ENCODE measurements around the gene AGAP1.

Gene AGAP1

GRCh38 chr2:235768606-235769005, 274.8 kb downstream of the AGAP1 start:
- no peak for DNase-seq (ENCODE audit: low read depth)

- DNase-seq (ENCODE audit: low read depth) = no peak
Measured at GRCh38 chr2:235769046-235769445, 275.2 kb downstream of the AGAP1 start.

GRCh38 chr2:235770909-235771820, 277.3 kb downstream of the AGAP1 start:
- no peak for DNase-seq (ENCODE audit: low read depth)

GRCh38 chr2:235773188-235773928, 279.5 kb downstream of the AGAP1 start:
- DNase-seq (ENCODE audit: low read depth) = no peak

- no peak for DNase-seq (ENCODE audit: low read depth)
Measured at GRCh38 chr2:235774153-235774870, 280.5 kb downstream of the AGAP1 start.

GRCh38 chr2:235776531-235776930, 282.7 kb downstream of the AGAP1 start:
- no peak for DNase-seq (ENCODE audit: low read depth)

GRCh38 chr2:235779444-235779896, 285.6 kb downstream of the AGAP1 start:
- peak; percentile 33 for DNase-seq (ENCODE audit: low read depth)

- no peak for DNase-seq (ENCODE audit: low read depth)
Measured at GRCh38 chr2:235780401-235780800, 286.6 kb downstream of the AGAP1 start.

GRCh38 chr2:235781775-235782174, 287.9 kb downstream of the AGAP1 start:
- no peak for DNase-seq (ENCODE audit: low read depth)

GRCh38 chr2:235784788-235785187, 290.9 kb downstream of the AGAP1 start:
- DNase-seq (ENCODE audit: low read depth) = no peak

- DNase-seq (ENCODE audit: low read depth) = no peak
Measured at GRCh38 chr2:235789552-235789951, 295.7 kb downstream of the AGAP1 start.

- no peak for DNase-seq (ENCODE audit: low read depth)
Measured at GRCh38 chr2:235793163-235793752, 299.4 kb downstream of the AGAP1 start.

GRCh38 chr2:235799281-235799680, 305.4 kb downstream of the AGAP1 start:
- DNase-seq (ENCODE audit: low read depth) = no peak

- no peak for DNase-seq (ENCODE audit: low read depth)
Measured at GRCh38 chr2:235802542-235802941, 308.7 kb downstream of the AGAP1 start.

GRCh38 chr2:235803028-235803427, 309.2 kb downstream of the AGAP1 start:
- DNase-seq (ENCODE audit: low read depth) = no peak

GRCh38 chr2:235804676-235805075, 310.8 kb downstream of the AGAP1 start:
- DNase-seq (ENCODE audit: low read depth) = no peak

GRCh38 chr2:235806986-235807750, 313.3 kb downstream of the AGAP1 start:
- DNase-seq (ENCODE audit: low read depth) = no peak

GRCh38 chr2:235808366-235808765, 314.5 kb downstream of the AGAP1 start:
- DNase-seq (ENCODE audit: low read depth) = no peak

- no peak for DNase-seq (ENCODE audit: low read depth)
Measured at GRCh38 chr2:235810252-235810651, 316.4 kb downstream of the AGAP1 start.

- no peak for DNase-seq (ENCODE audit: low read depth)
Measured at GRCh38 chr2:235810846-235811245, 317.0 kb downstream of the AGAP1 start.
